Caco-2 (cell line): ENCODE measurements around the gene ABTB1. TPM values are rescaled to one million over a fixed set of nuclear protein-coding genes. Genes with fewer than 3 reads are reported as not detected.
A peak's percentile ranks its signal among the peaks of the same experiment; 100 is the strongest.

Source experiments
- BruUV-seq: library from RNA; stranded (reverse); fragments of 400-500 nt; replicated peaks from 2 replicates; lab custom pipeline; 2021; lab: Mats Ljungman, UMichigan
- CTCF ChIA-PET: fragments of 300-600 bp; sonication (Branson Sonifier 250); formaldehyde crosslinking; loops from one replicate; lab custom pipeline; 2022; ENCODE audit warnings: antibody characterized with exemption; lab: Charles Lee
- POLR2A ChIA-PET: fragments of 300-600 bp; sonication (Branson Sonifier 250); formaldehyde crosslinking; loops from one replicate; lab custom pipeline; 2022; ENCODE audit warnings: antibody characterized with exemption; lab: Charles Lee
- DNase-seq, 2 experiments: peaks; one replicate each; pipeline versions ENCODE4 v3.0.0 to v3.0.0-alpha.2; 2020 to 2022
- H3K27me3 ChIP-seq: replicated peaks from 2 replicates; pipeline ENCODE4 v1.6.0; 2011; ENCODE audit warnings: low read length; ENCODE audit not compliant: control insufficient read depth, insufficient read depth
- H3K36me3 ChIP-seq: 2 replicates; pipeline ENCODE4 v1.5.1; 2011; ENCODE audit warnings: low read length; ENCODE audit not compliant: control insufficient read depth, insufficient read depth
- H3K4me1 ChIP-seq: fragments of 250-450 bp; sonication (Bioruptor Pico); 2 replicates; pipeline ENCODE4 v1.5.1; 2020; ENCODE audit warnings: mild to moderate bottlenecking
- H3K4me3 ChIP-seq: 2 replicates; pipeline ENCODE4 v1.5.1; 2011; ENCODE audit warnings: low read depth, mild to moderate bottlenecking, control low read depth, low read length
- H3K9me3 ChIP-seq: fragments of 250-450 bp; sonication (Bioruptor Pico); 2 replicates; pipeline ENCODE4 v1.5.1; 2020; ENCODE audit warnings: mild to moderate bottlenecking, moderate library complexity
- H3K27ac Mint-ChIP-seq: one replicate; pipeline ENCODE4 v1.8.0; 2022; ENCODE audit warnings: mixed read lengths; ENCODE audit not compliant: unreplicated experiment
- H3K27me3 Mint-ChIP-seq: one replicate; pipeline ENCODE4 v1.8.0; 2022; ENCODE audit warnings: mixed read lengths; ENCODE audit not compliant: insufficient read depth, unreplicated experiment
- H3K36me3 Mint-ChIP-seq: one replicate; pipeline ENCODE4 v1.8.0; 2022; ENCODE audit warnings: mild to moderate bottlenecking, mixed read lengths; ENCODE audit not compliant: insufficient read depth, unreplicated experiment
- H3K4me1 Mint-ChIP-seq: one replicate; pipeline ENCODE4 v1.8.0; 2022; ENCODE audit warnings: low read depth, mixed read lengths; ENCODE audit not compliant: unreplicated experiment
- H3K4me3 Mint-ChIP-seq: one replicate; pipeline ENCODE4 v1.8.0; 2022; ENCODE audit warnings: mild to moderate bottlenecking, moderate library complexity, mixed read lengths; ENCODE audit not compliant: unreplicated experiment
- H3K9me3 Mint-ChIP-seq: one replicate; pipeline ENCODE4 v1.8.0; 2022; ENCODE audit warnings: mixed read lengths; ENCODE audit not compliant: unreplicated experiment
- intact Hi-C: fragments of 100-400 bp; cut with micrococcal nuclease; formaldehyde crosslinking; loops from one replicate; pipeline ENCODE4 v1.10.0; 2022; ENCODE audit not compliant: unreplicated experiment
- total RNA-seq: library from RNA; stranded (reverse); gene quantifications from 2 replicates; pipeline ENCODE4 v1.2.3, GENCODE V29; 2022
- TF ChIP-seq, protein P1 (sequence below), 2 experiments: fragments of 200-600 bp in 1 of 2; IDR thresholded peaks; 1 replicate in 1 of 2; 2 replicates in 1 of 2; pipeline versions ENCODE4 v1.5.1 to v1.8.0; 2011 to 2022; ENCODE audit warnings: antibody characterized with exemption in 1 of 2, control low read depth in 1 of 2, inconsistent platforms in 1 of 2, low read depth in 1 of 2, low read length in 1 of 2, mild to moderate bottlenecking in 1 of 2, moderate library complexity in 1 of 2; ENCODE audit not compliant: insufficient read depth in 1 of 2, severe bottlenecking in 1 of 2, unreplicated experiment in 1 of 2

The ABTB1 gene
- total RNA-seq, 1 experiment from 2014 or later = 6.2 TPM

DNA sequence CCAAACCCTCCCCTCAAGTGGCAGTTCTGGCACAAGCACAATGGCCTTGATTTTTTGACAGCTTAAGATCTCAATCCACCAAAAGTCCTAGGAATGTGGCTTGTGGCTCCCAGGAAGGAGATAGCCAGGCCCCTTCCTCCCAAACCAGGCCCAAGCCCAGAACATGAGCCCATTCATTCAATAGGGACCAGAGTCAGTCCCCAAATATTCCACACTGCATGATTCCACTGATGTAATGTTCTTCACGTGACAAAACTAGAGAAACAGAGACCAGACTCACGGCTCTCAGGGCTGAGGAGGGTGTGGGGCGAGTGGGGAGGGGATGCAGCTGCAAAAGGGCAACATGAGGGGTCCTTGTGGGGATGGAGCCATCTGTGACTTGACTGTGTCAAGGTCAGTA is 25.5 kb downstream of the ABTB1 start:
- no peaks in the 10 kb centered on the region for H3K9me3 Mint-ChIP-seq
- no TSS peak for BruUV-seq

DNA sequence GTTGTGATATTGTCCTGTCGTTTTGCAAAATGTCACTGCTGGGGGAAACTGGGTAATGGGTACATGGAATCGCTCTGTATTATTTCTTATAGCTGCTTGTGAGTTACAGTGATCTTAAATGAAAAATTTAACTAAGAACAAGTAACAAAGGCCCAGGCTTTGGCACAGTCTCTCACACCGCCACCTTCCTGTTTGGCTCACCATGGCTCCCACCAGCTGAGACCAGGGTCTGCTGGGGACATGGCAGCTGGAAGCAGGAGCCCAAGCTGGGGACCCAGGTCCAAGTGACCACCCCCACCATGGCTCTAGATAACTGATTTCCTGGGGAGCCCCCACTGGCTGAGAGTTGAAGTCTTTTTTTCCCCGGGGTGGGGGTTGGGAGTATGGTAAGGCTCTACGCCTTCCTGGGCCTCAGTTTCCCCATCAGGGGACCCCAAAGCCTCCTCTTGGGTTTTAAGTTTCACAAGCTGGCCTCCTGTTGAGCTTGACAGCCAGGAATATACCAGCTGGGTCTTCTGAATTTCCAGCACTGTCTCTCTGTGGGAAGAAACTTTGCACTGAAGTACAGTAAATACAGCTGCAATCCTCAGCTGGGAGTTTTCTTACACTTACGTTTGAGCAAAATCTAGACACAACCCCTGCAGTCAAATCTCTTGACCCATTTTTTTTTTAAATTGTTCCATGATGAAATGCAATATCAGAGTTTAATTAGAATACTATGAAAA is 26.1 kb downstream of the ABTB1 start:
- Mint-ChIP-seq H3K36me3 (peaks cover 4% of the 10 kb centered on the region), H3K4me3 (no peak overlapping the region), H3K27ac (no peak overlapping the region), H3K4me1 (no peaks in the 10 kb centered on the region), H3K9me3 (no peaks in the 10 kb centered on the region), H3K27me3 (no peaks in the 10 kb centered on the region)
- intact Hi-C loops = no loop called here
- ChIA-PET CTCF (no interaction called here), POLR2A (interaction anchor here (0.6 kb wide), 1 partner anchor 22 kb away, joined by 3 read pairs; no protein-coding TSS in a partner anchor)
- TF ChIP-seq, protein P1, sequence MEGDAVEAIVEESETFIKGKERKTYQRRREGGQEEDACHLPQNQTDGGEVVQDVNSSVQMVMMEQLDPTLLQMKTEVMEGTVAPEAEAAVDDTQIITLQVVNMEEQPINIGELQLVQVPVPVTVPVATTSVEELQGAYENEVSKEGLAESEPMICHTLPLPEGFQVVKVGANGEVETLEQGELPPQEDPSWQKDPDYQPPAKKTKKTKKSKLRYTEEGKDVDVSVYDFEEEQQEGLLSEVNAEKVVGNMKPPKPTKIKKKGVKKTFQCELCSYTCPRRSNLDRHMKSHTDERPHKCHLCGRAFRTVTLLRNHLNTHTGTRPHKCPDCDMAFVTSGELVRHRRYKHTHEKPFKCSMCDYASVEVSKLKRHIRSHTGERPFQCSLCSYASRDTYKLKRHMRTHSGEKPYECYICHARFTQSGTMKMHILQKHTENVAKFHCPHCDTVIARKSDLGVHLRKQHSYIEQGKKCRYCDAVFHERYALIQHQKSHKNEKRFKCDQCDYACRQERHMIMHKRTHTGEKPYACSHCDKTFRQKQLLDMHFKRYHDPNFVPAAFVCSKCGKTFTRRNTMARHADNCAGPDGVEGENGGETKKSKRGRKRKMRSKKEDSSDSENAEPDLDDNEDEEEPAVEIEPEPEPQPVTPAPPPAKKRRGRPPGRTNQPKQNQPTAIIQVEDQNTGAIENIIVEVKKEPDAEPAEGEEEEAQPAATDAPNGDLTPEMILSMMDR (IDR thresholded peaks at IDR 0.05; ENCODE audit: insufficient read depth in 1 of 2, low read depth in 1 of 2, low read length in 1 of 2, severe bottlenecking in 1 of 2, unreplicated experiment in 1 of 2) = no peak
- no peak for DNase-seq
- no peaks in the 10 kb centered on the region for H3K4me1 ChIP-seq
- no TSS peak for BruUV-seq
- no peaks in the 10 kb centered on the region for H3K9me3 ChIP-seq
- H3K27me3 ChIP-seq = no peaks in the 10 kb centered on the region
- H3K36me3 ChIP-seq = no peaks in the 10 kb centered on the region
- no peak overlapping the region for H3K4me3 ChIP-seq

More for the DNA sequence above, 25.5 kb downstream of the ABTB1 start:
- no peak overlapping the region for H3K4me3 Mint-ChIP-seq
- ChIA-PET POLR2A (interaction anchor here (0.6 kb wide), 1 partner anchor 22 kb away, joined by 3 read pairs; no protein-coding TSS in a partner anchor), CTCF (interaction anchor here (1.3 kb wide), 1 partner anchor 93 kb away, joined by 6 read pairs; no protein-coding TSS in a partner anchor)
- TF ChIP-seq, protein P1 (IDR thresholded peaks at IDR 0.05; ENCODE audit: insufficient read depth in 1 of 2, low read depth in 1 of 2, low read length in 1 of 2, severe bottlenecking in 1 of 2, unreplicated experiment in 1 of 2) = no peak
- H3K4me1 ChIP-seq = no peaks in the 10 kb centered on the region
- H3K4me3 ChIP-seq = no peak overlapping the region
- H3K27me3 ChIP-seq = no peaks in the 10 kb centered on the region
- no peak for DNase-seq
- H3K9me3 ChIP-seq = no peaks in the 10 kb centered on the region
- intact Hi-C loops = no loop called here
- no peaks in the 10 kb centered on the region for H3K36me3 ChIP-seq
- no peak overlapping the region for H3K27ac Mint-ChIP-seq
- H3K36me3 Mint-ChIP-seq = peaks cover 4% of the 10 kb centered on the region
- no peaks in the 10 kb centered on the region for H3K4me1 Mint-ChIP-seq
- H3K27me3 Mint-ChIP-seq = no peaks in the 10 kb centered on the region

DNA sequence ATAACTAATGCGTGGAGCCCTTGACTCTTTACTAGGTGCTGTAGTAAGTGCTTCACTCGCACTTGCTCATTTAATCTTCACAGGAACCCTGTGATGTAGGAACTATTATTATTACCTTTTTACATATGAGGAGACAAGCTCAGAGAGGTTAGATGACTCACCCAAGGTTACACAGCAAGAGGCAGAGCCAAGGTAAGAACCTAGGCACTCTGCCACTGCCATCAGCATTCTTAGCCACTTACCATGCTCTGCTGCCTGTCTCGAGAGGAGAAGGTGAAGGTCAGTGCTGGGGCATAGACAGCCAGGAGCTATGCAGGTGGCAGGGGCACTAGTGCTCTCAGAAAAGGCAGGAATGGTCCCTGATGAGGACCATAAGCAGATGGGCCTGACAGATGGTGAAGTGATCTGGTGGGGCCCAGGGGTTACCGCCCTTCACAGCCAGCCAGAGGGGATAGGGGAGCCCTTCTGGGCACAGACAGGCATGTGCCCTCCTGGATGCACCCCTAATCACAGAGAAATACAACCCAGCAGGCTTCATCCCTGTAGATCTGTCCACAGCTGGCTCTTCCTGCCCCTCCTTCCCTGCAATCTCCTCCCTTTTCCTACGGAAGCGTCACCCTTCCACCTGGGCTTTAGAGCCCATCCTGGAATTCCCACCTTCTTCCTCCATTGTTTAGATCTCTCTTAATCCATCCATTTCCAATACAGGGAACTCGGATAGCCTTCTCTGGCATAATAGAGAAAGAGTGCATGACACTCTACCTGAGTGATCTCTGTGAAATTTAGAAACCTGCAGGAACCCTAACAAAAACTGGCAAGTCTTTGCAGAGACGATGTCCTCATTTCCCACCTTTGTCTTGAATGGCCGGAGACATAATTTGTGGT is 26.9 kb downstream of the ABTB1 start:
- ChIA-PET CTCF (no interaction called here), POLR2A (no interaction called here)
- Mint-ChIP-seq H3K36me3 (no peaks in the 10 kb centered on the region), H3K27ac (peak overlapping the region; percentile 59), H3K27me3 (no peaks in the 10 kb centered on the region), H3K4me1 (no peaks in the 10 kb centered on the region), H3K9me3 (no peaks in the 10 kb centered on the region), H3K4me3 (no peak overlapping the region)
- H3K9me3 ChIP-seq = no peaks in the 10 kb centered on the region
- no peaks in the 10 kb centered on the region for H3K4me1 ChIP-seq
- TF ChIP-seq, protein P1 (IDR thresholded peaks at IDR 0.05; ENCODE audit: insufficient read depth in 1 of 2, low read depth in 1 of 2, low read length in 1 of 2, severe bottlenecking in 1 of 2, unreplicated experiment in 1 of 2) = no peak
- intact Hi-C loops = no loop called here
- no peaks in the 10 kb centered on the region for H3K27me3 ChIP-seq
- BruUV-seq = no TSS peak
- H3K4me3 ChIP-seq = no peak overlapping the region
- DNase-seq = no peak
- H3K36me3 ChIP-seq = no peaks in the 10 kb centered on the region
